Stimulated activated CD8-positive, alpha-beta memory T cell treated with anti-CD3 and anti-CD28 coated beads, Interleukin-12 subunit alpha, Interleukin-12 subunit beta, amount 100 ng/mL, for 24 hours (primary cell): ENCODE data around the gene AIP.

ENCODE experiments used
- DNase-seq: peaks from one replicate; pipeline ENCODE4 v3.0.0-alpha.2; 2020; ENCODE audit errors: extremely low read depth

AIP gene

GRCh38 chr11:67482827-67483798 is at the start of gene AIP:
Gene AIP (plus strand): TSS chr11:67483026. CDS start chr11:67483159, 133 bp downstream.
- peak; percentile 92 for DNase-seq

DNA sequence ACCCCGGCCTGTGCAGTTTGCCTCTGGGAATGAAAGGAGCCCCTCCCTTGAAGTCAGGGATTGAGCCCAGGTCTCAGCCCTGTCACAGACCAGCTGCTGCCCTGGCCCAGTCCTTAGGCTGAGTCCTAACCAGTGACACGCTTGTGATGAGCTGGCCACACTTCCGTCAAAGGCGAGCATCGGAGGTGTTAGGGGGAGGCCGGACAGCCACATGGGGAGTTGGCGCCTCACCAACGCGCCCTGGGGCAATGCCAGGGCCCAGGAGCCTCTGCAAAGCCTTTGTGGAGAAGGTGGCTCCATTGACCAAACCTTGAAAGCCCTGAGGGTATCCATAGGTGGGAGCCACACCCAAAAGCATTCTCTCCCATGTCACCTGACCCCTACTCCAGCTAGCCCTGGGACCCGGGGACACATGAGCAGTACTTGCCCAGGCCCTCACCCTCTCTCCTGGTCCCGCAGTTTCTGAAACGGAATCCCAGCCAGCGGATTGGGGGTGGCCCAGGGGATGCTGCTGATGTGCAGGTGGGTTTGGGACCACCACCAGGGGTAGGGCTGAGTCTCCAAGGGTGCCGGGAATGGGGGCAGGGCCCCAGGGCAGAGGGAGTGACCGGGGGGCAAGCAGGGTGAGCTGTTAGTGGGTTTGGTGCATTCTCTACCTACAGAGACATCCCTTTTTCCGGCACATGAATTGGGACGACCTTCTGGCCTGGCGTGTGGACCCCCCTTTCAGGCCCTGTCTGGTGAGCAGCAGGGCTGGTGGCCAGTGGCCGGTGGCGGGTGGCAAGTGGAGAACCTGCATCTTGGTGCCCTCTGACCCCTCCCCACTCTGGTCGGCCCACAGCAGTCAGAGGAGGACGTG is 49.1 kb upstream of the AIP start:
- no peak for DNase-seq

GRCh38 chr11:67434395-67434881 is 48.4 kb upstream of the AIP start:
- DNase-seq: no peak

DNA sequence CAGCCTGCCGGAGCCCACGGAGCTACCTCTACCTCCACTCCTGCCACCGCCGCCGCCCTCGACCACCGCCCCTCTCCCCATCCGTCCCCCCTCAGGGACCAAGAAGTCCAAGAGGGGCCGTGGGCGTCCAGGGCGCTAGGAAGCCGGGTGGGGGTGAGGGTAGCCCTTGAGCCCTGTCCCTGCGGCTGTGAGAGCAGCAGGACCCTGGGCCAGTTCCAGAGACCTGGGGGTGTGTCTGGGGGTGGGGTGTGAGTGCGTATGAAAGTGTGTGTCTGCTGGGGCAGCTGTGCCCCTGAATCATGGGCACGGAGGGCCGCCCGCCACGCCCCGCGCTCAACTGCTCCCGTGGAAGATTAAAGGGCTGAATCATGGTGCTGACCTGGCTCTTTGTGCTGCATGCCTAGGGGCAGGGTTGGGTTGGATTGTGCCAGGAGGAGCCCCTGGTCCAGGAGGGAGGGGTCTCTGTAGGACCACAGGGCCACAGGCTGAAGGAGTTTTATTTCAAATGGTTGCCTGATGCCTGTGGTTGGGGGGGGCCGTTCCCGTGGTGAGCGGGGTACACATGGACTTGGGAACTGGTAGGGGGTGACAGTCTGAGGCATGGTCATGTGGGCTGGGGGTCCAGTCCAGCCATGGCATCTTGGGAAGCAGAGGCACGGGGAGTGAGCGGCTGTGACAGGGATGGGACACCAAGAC is 47.6 kb upstream of the AIP start:
- DNase-seq: no peak

DNA sequence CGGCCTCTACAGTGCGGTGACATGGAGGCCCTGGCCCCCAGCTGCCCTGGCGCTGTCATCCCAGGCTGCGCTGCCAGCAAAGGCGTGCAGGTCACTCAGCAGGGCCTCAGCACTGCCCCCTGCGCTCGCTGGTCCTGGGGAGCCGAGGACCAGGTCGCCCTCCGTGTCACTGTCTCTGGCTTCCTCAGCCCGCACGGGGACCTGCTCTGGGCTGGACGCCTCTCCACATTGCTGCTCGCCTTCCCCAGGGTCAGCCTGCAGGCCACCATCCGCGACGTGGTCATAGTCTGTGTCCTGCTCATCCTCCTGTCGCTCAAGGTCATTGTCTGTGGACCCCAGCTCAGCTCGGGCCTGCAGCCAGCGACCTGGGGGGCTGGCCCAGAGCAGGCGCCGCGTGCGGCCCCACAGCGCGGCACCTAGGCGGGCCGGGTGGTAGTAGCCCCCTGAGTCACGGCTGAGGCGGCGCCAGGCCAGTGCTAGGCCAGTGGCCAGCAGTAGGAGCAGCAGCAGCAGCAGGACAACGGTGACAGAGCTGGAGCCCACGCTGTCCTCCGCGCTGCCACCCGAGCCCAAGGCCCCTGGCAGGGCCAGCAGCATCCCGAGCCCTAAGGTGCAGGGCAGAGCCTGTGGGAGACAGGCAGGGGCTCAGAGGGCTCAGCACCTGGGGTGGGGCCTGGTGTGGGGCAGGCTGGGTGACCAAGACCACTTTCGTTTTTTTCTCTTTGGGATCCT is 46.9 kb upstream of the AIP start:
- no peak for DNase-seq

DNA sequence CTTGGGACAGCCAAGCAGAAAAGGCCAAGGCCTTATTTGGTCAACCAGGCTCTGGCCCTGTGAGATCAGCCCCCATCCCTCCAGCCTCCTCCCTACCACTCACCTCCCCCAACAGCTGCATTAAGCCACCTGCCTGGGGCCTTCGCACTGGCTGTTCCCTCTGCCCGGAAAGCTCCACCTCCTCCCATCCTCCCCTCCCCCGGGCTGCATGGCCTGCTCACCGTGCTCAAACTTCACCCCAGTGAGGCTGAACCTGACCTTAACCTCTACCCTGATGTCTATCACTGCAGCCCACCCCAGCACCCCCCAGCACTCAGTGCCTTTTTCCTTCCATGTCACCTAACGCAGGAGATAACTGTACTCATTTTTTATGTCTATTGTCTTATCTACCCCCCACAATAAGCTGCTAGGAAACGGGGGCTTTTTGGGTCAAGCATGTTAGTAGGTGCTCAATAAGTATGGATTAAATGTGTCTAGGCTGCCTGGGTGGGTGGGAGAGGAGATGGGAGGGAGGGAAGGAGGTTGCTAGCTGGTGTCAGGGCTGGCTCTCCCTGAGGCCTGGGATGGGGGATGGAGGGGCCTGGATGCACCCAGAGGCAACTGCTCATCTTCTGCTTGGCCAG is 46.3 kb upstream of the AIP start:
- DNase-seq: no peak

- peak; percentile 60 for DNase-seq
Measured at GRCh38 chr11:67437082-67437808, 45.6 kb upstream of the AIP start, which contains the start of gene PTPRCAP. Gene PTPRCAP (minus strand): TSS chr11:67437682. CDS start chr11:67437619, 63 bp downstream.

DNA sequence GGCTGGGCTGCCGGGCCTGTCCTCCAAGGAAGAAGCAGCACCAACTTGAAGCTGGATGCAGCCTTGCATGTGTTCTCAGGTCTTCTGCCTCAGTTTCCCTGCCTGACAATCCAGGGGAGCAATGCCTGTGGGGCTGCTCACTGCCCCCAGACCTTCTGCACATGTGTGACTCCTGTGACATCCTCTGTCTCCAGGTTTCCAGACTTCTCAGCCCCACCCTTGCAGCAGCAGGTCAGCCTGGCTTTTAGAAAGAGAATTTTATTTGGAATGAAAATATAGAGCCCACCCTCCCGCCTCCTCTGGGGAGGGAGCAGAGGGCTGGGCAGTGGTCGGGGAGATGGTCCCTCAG is 45.0 kb upstream of the AIP start:
- DNase-seq: no peak

DNA sequence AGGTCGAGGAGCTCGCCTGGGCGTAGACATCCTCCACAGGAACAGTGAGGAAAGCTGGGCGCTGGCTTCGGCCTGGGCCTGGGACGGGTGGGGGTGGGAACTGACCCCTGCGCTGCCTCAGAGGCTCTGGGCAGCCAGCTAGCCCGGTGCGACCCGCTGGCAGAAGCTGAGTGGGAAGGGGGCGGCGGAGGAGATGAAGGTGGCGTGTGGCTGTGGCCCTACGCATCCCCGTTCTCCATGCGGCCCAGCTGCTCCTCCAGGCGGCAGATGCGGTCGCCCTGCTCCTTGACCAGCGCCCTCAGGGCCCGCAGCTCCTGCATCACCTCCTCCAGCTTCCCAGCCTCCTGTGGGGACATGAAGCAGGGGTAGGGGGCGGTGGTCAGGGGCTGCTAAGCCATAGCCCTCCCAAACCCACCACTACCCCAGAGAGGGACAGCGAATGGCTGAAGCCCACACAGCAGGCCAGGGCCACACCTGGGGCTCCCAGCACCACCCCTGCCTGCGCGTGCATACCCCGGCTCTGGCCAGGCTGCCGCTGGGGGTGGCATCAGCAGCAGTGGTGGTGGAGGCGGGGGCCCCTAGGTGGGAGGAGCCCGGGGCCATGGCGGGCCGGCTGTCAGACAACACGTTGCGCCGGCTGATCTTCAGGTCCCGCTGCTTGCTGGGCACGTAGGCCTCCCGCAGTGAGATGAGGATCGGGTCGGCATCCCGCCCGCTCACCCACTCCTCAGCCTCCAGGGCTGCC is 44.5 kb upstream of the AIP start:
- peak; percentile 55 for DNase-seq

GRCh38 chr11:67439321-67440228 is 43.3 kb upstream of the AIP start:
- no peak for DNase-seq

DNA sequence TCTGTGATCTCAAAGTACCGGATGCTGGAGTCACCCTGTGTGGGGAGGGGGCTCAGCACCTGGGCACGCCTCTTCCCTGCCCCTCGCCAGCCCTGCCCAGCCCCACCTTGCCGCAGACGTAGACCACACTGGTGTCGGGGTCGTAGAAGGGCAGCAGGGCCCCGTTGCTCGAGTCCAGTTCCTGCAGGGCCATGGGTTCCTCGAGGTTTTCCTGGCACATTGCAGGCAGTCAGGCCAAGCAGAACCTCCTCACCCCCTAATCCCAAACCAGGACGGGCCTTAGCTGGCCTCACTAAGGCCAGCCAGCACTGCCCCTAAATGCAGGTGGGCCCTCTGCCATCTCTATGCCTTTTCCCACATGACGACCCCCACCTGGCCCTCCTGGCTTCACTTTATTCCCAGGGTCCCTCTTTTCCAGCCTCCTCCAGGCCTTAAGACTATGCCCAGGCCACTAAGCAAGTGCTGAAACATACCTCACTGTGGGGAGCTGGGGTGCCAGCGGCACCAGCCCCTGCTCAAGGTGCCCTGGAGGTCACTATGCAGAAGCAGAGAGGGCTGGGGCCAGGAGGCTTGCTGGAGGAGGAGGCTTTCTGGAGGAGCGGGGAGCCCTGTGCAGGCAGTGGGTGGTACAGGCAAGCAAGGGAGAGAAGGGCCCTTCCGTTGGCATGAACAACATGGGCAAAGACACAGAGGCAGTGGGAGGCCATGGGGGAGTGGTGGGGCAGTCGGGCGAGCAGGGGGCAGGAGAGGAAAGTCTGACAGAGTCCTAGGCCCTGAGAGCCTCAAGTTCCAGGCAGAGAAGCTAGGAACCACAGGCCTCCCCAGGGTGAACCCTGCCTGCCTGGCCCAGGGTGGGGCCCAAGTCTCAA is 42.4 kb upstream of the AIP start:
- no peak for DNase-seq

DNA sequence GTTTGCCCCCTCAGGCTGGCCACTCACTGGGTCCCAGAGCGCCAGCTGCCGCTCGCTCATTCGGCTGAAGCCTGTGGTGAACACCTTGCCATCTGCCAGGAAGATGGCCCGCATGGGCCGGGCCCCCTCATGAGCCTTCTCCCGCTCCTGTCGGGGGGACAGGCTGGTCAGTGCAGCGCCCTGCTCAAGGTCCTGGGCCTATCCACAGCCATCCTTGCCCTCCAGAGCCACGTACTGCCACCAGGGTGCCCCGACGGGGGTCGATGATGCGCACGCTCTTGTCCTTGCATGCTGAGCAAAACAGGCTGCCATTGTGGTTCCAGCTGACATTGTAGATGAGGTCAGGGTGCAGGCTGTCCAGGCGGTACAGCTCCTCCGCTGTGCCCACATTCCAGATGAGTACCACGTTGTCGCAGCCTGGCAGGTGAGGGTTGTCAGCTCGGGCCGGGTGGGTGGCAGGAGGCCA is 41.7 kb upstream of the AIP start:
- DNase-seq: no peak

GRCh38 chr11:67441731-67442351 is 41.0 kb upstream of the AIP start:
- DNase-seq: no peak

- no peak for DNase-seq
Measured at GRCh38 chr11:67442504-67443404, 40.1 kb upstream of the AIP start.

DNA sequence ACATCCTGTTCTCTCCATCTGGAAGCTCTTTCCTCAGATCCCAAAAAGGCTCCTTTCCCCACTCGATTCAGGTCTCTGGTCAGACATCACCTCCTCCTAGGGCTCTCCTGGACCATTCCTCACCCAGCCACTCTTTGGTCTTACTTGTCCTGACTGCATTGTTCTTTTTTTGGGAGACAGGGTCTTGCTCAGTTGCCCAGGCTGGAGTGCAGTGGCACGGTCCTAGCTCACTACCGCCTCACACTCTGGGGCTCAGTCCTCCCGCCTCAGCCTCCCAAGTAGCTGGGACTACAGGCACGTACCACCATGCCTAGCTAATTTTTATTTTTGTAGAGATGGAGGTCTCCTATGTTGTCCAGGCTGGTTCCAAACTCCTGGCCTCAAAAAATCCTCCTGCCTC is 37.3 kb upstream of the AIP start:
- no peak for DNase-seq

DNA sequence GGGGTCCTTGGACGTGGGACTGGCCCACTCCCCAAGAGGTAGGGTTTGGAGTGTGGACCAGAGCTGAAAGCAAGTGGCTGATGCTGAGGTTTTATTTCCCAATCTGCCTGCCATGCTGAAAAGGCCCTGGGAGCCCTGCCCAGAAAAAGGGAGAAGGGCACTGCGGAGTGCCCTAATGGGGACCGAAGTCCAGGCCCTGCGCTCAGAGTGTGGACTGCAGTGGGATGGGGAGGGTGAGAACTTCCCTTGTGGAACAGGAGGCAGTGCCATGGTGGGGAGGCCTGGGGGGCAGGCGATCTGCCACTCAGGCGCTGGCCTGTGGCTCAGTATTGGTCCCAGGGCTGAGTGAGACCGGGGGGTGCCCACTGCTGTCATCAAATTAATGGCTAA is 34.6 kb upstream of the AIP start:
- no peak for DNase-seq
